CD14-positive monocyte (primary cell): ENCODE data around the gene GINS2. TPM values are rescaled to one million over a fixed set of nuclear protein-coding genes. Genes with fewer than 3 reads are reported as not detected.

Experiments used
- DNase-seq, 3 donors: peaks; one replicate each; pipeline ENCODE4 v3.0.0-alpha.2; 2011 to 2022
- H2AFZ ChIP-seq: 2 replicates; pipeline ENCODE4 v1.6.0; 2012; ENCODE audit warnings: mild to moderate bottlenecking, low read depth, low read length, inconsistent platforms; ENCODE audit not compliant: insufficient read depth, poor library complexity, severe bottlenecking
- H3K27ac ChIP-seq, 2 donors: 1 replicate in 1 of 2; 2 replicates in 1 of 2; pipeline ENCODE4 v1.5.1; 2012 to 2013; ENCODE audit warnings: low read length in 2 of 2, control low read depth in 1 of 2, inconsistent platforms in 1 of 2, low read depth in 1 of 2, mild to moderate bottlenecking in 1 of 2
- H3K27me3 ChIP-seq, 2 donors: one replicate each; pipeline versions ENCODE4 v1.6.0 to v1.6.1; 2011 to 2013; ENCODE audit warnings: low read length in 2 of 2; ENCODE audit not compliant: control insufficient read depth in 2 of 2, insufficient read depth in 2 of 2
- H3K36me3 ChIP-seq, 2 donors: replicated peaks in 1 of 2; 1 replicate in 1 of 2; 2 replicates in 1 of 2; pipeline versions ENCODE4 v1.5.1 to v1.6.1; 2012 to 2013; ENCODE audit warnings: low read length in 2 of 2, control low read depth in 1 of 2, inconsistent platforms in 1 of 2, mild to moderate bottlenecking in 1 of 2; ENCODE audit not compliant: insufficient read depth in 2 of 2, control insufficient read depth in 1 of 2
- H3K4me1 ChIP-seq, 2 donors: 1 replicate in 1 of 2; 2 replicates in 1 of 2; pipeline versions ENCODE4 v1.5.1 to v1.6.1; 2012 to 2013; ENCODE audit warnings: low read length in 2 of 2, control low read depth in 1 of 2, inconsistent platforms in 1 of 2, mild to moderate bottlenecking in 1 of 2, moderate library complexity in 1 of 2; ENCODE audit not compliant: insufficient read depth in 2 of 2, control insufficient read depth in 1 of 2
- H3K4me2 ChIP-seq: replicated peaks from 2 replicates; pipeline ENCODE3; 2012; ENCODE audit warnings: low read length, moderate library complexity, mild to moderate bottlenecking; ENCODE audit not compliant: poor library complexity, severe bottlenecking; ENCODE audit errors: extremely low read depth
- H3K4me3 ChIP-seq, 3 experiments: fragments of 200-600 bp in 1 of 3; sonication (generic) in 1 of 3; replicated peaks in 1 of 3; 1 replicate in 2 of 3; 2 replicates in 1 of 3; pipeline ENCODE4 v1.5.1; 2011 to 2013; ENCODE audit warnings: low read length in 3 of 3, mild to moderate bottlenecking in 3 of 3, control low read depth in 2 of 3, low read depth in 2 of 3, inconsistent platforms in 1 of 3, moderate library complexity in 1 of 3
- H3K79me2 ChIP-seq: 2 replicates; pipeline ENCODE4 v1.6.0; 2012; ENCODE audit warnings: mild to moderate bottlenecking, control low read depth, inconsistent platforms, low read length, moderate library complexity; ENCODE audit not compliant: insufficient read depth
- H3K9ac ChIP-seq: 2 replicates; pipeline ENCODE4 v1.6.0; 2017; ENCODE audit warnings: low read length, mild to moderate bottlenecking; ENCODE audit not compliant: insufficient read depth, poor library complexity, severe bottlenecking
- H3K9me3 ChIP-seq, 2 donors: replicated peaks in 1 of 2; 1 replicate in 1 of 2; 2 replicates in 1 of 2; pipeline versions ENCODE4 v1.5.1 to v1.6.1; 2012 to 2013; ENCODE audit warnings: low read length in 2 of 2, control low read depth in 1 of 2; ENCODE audit not compliant: control insufficient read depth in 1 of 2, insufficient read depth in 1 of 2
- H4K20me1 ChIP-seq: 2 replicates; pipeline ENCODE4 v1.6.0; 2012; ENCODE audit warnings: mild to moderate bottlenecking, low read length, control low read depth, moderate library complexity; ENCODE audit not compliant: insufficient read depth
- H3K27ac Mint-ChIP-seq, 7 donors: one replicate each; pipeline ENCODE4 v1.8.0; 2020; ENCODE audit warnings: mild to moderate bottlenecking in 7 of 7, mixed read lengths in 7 of 7, moderate library complexity in 6 of 7, inconsistent platforms in 2 of 7
- H3K27me3 Mint-ChIP-seq, 3 donors: one replicate each; pipeline ENCODE4 v1.8.0; 2021 to 2022; ENCODE audit warnings: low read depth in 3 of 3, mild to moderate bottlenecking in 3 of 3, mixed read lengths in 3 of 3, moderate library complexity in 3 of 3, inconsistent platforms in 1 of 3
- H3K36me3 Mint-ChIP-seq, 2 donors: one replicate each; pipeline ENCODE4 v1.8.0; 2020; ENCODE audit warnings: mixed read lengths in 2 of 2, inconsistent platforms in 1 of 2, mild to moderate bottlenecking in 1 of 2
- H3K4me1 Mint-ChIP-seq: one replicate; pipeline ENCODE4 v1.8.0; 2020; ENCODE audit warnings: mild to moderate bottlenecking, mixed read lengths
- H3K4me3 Mint-ChIP-seq, 2 donors: one replicate each; pipeline ENCODE4 v1.8.0; 2020; ENCODE audit warnings: mild to moderate bottlenecking in 2 of 2, mixed read lengths in 2 of 2, moderate library complexity in 1 of 2
- H3K9me3 Mint-ChIP-seq, 7 donors: one replicate each; pipeline ENCODE4 v1.8.0; 2020 to 2022; ENCODE audit warnings: mixed read lengths in 7 of 7, mild to moderate bottlenecking in 6 of 7, moderate library complexity in 6 of 7, inconsistent platforms in 2 of 7
- CTCF ChIP-seq: fragments of 200-600 bp; IDR thresholded peaks from one replicate; pipeline ENCODE4 v1.8.0; 2022; ENCODE audit warnings: antibody characterized with exemption, mild to moderate bottlenecking
- WGBS: methylation state at CpG from one replicate; pipeline ENCODE4 v1.1.5; 2013; ENCODE audit warnings: missing lambda C conversion rate; ENCODE audit not compliant: insufficient coverage; 5-methylcytosine and 5-hydroxymethylcytosine counted together
- intact Hi-C, 2 donors: fragments of 100-400 bp; cut with micrococcal nuclease; formaldehyde crosslinking; loops; one replicate each; pipeline versions ENCODE4 v1.15.0 to v1.15.1; 2023
- polyA plus RNA-seq, 3 donors: library from polyadenylated mRNA; depleted of rRNA in 1 of 3; unstranded in 2 of 3; stranded (reverse) in 1 of 3; fragments of 300-500 nt in 2 of 3; fragments of >200 nt in 1 of 3; fragmentation: Illumina TruSeq in 2 of 3; gene quantifications; 1 replicate in 2 of 3; 2 replicates in 1 of 3; pipeline ENCODE4 v1.2.3, GENCODE V29; 2012 to 2021

GINS2 gene
- polyA plus RNA-seq, 3 donors, result 0.13 to 0.28 TPM; not detected in 1

- no peak overlapping the region for H3K27ac ChIP-seq
- intact Hi-C loops, result no loop called here
- H3K27me3 ChIP-seq, result no peaks in the 10 kb centered on the region
- H3K9me3 ChIP-seq, result peaks cover 0 to 3% of the 10 kb centered on the region in 2 donors
- peaks cover 0 to 7% (median 3%) of the 10 kb centered on the region in 7 donors for H3K9me3 Mint-ChIP-seq
- peaks cover 0 to 3% (median 1%) of the 10 kb centered on the region in 3 donors for H3K27me3 Mint-ChIP-seq
- H3K36me3 Mint-ChIP-seq, result peaks cover 11 to 36% of the 10 kb centered on the region in 2 donors
- no peak for DNase-seq
- no peak overlapping the region for H3K4me3 Mint-ChIP-seq
- H3K27ac Mint-ChIP-seq, result no peak overlapping the region
- H3K4me2 ChIP-seq, result no peak overlapping the region
- no peak overlapping the region for H3K9ac ChIP-seq
- H3K79me2 ChIP-seq, result no peaks in the 10 kb centered on the region
- no peak overlapping the region for H2AFZ ChIP-seq
- H3K4me3 ChIP-seq, result no peak overlapping the region
- H3K4me1 ChIP-seq, result no peaks in the 10 kb centered on the region
- peaks cover 5 to 22% of the 10 kb centered on the region in 2 donors for H3K36me3 ChIP-seq
- no peaks in the 10 kb centered on the region for H4K20me1 ChIP-seq
- H3K4me1 Mint-ChIP-seq, result peaks cover 12% of the 10 kb centered on the region
- 90% methylated on average over 4 of the region's 11 CpGs for WGBS
- no peak for TF ChIP-seq CTCF
Measured at GRCh38 chr16:85704011-85704410, 15.3 kb upstream of the GINS2 start.

- H3K27ac Mint-ChIP-seq, result no peak overlapping the region
- Histone ChIP-seq H3K9ac (no peak overlapping the region), H4K20me1 (no peaks in the 10 kb centered on the region), H3K27me3 (peaks cover 0 to 4% of the 10 kb centered on the region in 2 donors), H3K4me3 (no peak overlapping the region), H2AFZ (no peak overlapping the region), H3K4me2 (no peak overlapping the region), H3K79me2 (no peaks in the 10 kb centered on the region), H3K27ac (no peak overlapping the region), H3K36me3 (no peaks in the 10 kb centered on the region), H3K9me3 (peaks cover 0 to 3% of the 10 kb centered on the region in 2 donors), H3K4me1 (no peaks in the 10 kb centered on the region)
- peaks cover 0 to 9% (median 3%) of the 10 kb centered on the region in 7 donors for H3K9me3 Mint-ChIP-seq
- H3K4me1 Mint-ChIP-seq, result peaks cover 12% of the 10 kb centered on the region
- H3K27me3 Mint-ChIP-seq, result peaks cover 6 to 15% (median 10%) of the 10 kb centered on the region in 3 donors
- WGBS, result 71% methylated on average over 4 of the region's 7 CpGs
- no peak overlapping the region for H3K4me3 Mint-ChIP-seq
- H3K36me3 Mint-ChIP-seq, result peaks cover 3% of the 10 kb centered on the region in 2 donors
- no peak for TF ChIP-seq CTCF
- intact Hi-C loops, result no loop called here
- DNase-seq, result no peak
Measured at GRCh38 chr16:85699628-85700027, 10.9 kb upstream of the GINS2 start.
